Measurements from ENCODE around the gene C17orf58.

- no peak for TF ChIP-seq CTCF (IDR thresholded peaks at IDR 0.05)
- no peak for TF ChIP-seq POLR2A (IDR thresholded peaks at IDR 0.05)
- no peak for TF ChIP-seq POLR2AphosphoS5 (IDR thresholded peaks at IDR 0.05)
These were observed 48.9 kb downstream of the C17orf58 start for GRCh38 chr17:67947325-67947813.
